ENCODE measurements around the gene RXFP4. TPM values are rescaled to one million over a fixed set of nuclear protein-coding genes. Genes with fewer than 3 reads are reported as not detected.

Gene RXFP4
- total RNA-seq, 1 experiment from 2014 or later: not detected

DNA sequence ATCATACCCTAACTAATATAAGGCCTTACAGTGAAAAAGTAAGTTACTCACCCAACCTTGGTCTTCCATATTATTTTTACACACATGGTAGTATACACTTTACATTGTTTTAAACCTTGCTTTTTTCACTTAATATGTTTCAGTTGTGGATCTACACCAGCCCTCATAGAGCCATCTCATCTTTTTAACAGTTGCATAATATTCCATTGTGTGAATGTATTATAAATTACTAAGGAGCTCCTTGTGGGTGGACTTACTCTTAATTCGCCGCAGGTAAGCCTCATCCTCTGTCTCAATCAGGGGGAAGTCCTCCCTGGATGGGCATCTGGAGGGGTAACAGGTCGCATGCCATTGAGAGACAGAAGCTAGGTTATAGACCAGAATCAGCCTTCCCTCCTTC is 13.2 kb downstream of the RXFP4 start:
- no peak overlapping the region for H3K27ac Mint-ChIP-seq

GRCh38 chr1:155957411-155957915 is 16.0 kb downstream of the RXFP4 start:
- POLR2A ChIA-PET: no interaction called here
- H3K4me3 Mint-ChIP-seq: no peak overlapping the region
- no peak for ATAC-seq
- CTCF ChIA-PET: interaction anchor here (1.1 to 1.5 kb wide), 2 partner anchors 32 kb away, joined by 5 read pairs; no protein-coding TSS in a partner anchor
- no peak for DNase-seq (ENCODE audit: low spot score)
- no peak overlapping the region for H3K27ac Mint-ChIP-seq
- TF ChIP-seq PRDM15 (CRISPR knock-in tag; IDR thresholded peaks at IDR 0.05) (peak; percentile 72), KAT7 (CRISPR knock-in tag; IDR thresholded peaks at IDR 0.05; ENCODE audit: borderline replicate concordance) (no peak)
- no peaks in the 10 kb centered on the region for H3K27me3 Mint-ChIP-seq (ENCODE audit: low read depth)
- H3K4me1 Mint-ChIP-seq: no peaks in the 10 kb centered on the region
- H3K9me3 Mint-ChIP-seq: no peaks in the 10 kb centered on the region
- peaks cover 64% of the 10 kb centered on the region for H3K36me3 Mint-ChIP-seq

More for the DNA sequence above, 13.2 kb downstream of the RXFP4 start:
- Mint-ChIP-seq H3K4me3 (no peak overlapping the region), H3K4me1 (no peaks in the 10 kb centered on the region), H3K36me3 (peaks cover 63% of the 10 kb centered on the region), H3K27me3 (ENCODE audit: low read depth) (no peaks in the 10 kb centered on the region), H3K9me3 (no peaks in the 10 kb centered on the region)
- ChIA-PET POLR2A (interaction anchor here (0.7 kb wide), 1 partner anchor 14 kb away, joined by 3 read pairs; no protein-coding TSS in a partner anchor), CTCF (interaction anchor here (1.0 to 1.6 kb wide), 3 partner anchors 24 to 112 kb away, joined by 5 to 6 read pairs (median 6); partner anchors contain the start of gene ARHGEF2)
- no peak for TF ChIP-seq PRDM15 (CRISPR knock-in tag; IDR thresholded peaks at IDR 0.05)
- no peak for TF ChIP-seq ZNF138 (CRISPR knock-in tag; conservative IDR thresholded peaks at IDR 0.05)
- TF ChIP-seq ZNF396 (CRISPR knock-in tag; IDR thresholded peaks at IDR 0.05; ENCODE audit: borderline replicate concordance): no peak
- no peak for ATAC-seq
- no peak for DNase-seq (ENCODE audit: low spot score)

- POLR2A ChIA-PET: interaction anchor here (0.6 to 0.7 kb wide), 2 partner anchors 18 to 181 kb away, joined by 4 to 6 read pairs; no protein-coding TSS in a partner anchor
- H3K4me3 Mint-ChIP-seq: no peak overlapping the region
- no peaks in the 10 kb centered on the region for H3K4me1 Mint-ChIP-seq
- CTCF ChIA-PET: interaction anchor here (1.0 kb wide), 1 partner anchor 18 kb away, joined by 3 read pairs; the partner anchor contains the start of gene ARHGEF2
- H3K27ac Mint-ChIP-seq: peak overlapping the region; percentile 23; the same call in 1 of the 2 replicates
- no peaks in the 10 kb centered on the region for H3K27me3 Mint-ChIP-seq (ENCODE audit: low read depth)
- no peaks in the 10 kb centered on the region for H3K9me3 Mint-ChIP-seq
- ATAC-seq (no peak), DNase-seq (ENCODE audit: low spot score) (no peak)
- H3K36me3 Mint-ChIP-seq: peaks cover 63% of the 10 kb centered on the region
- no peak for TF ChIP-seq ATF6 (CRISPR knock-in tag; IDR thresholded peaks at IDR 0.05)
- no peak for TF ChIP-seq NFE2L1 (CRISPR knock-in tag; IDR thresholded peaks at IDR 0.05)
- no peak for TF ChIP-seq USF2 (CRISPR knock-in tag; IDR thresholded peaks at IDR 0.05)
- no peak for TF ChIP-seq PRRX2 (CRISPR knock-in tag; IDR thresholded peaks at IDR 0.05)
- TF ChIP-seq MAX (CRISPR knock-in tag; IDR thresholded peaks at IDR 0.05): no peak
- no peak for TF ChIP-seq KAT7 (CRISPR knock-in tag; IDR thresholded peaks at IDR 0.05; ENCODE audit: borderline replicate concordance)
- TF ChIP-seq, protein P1, sequence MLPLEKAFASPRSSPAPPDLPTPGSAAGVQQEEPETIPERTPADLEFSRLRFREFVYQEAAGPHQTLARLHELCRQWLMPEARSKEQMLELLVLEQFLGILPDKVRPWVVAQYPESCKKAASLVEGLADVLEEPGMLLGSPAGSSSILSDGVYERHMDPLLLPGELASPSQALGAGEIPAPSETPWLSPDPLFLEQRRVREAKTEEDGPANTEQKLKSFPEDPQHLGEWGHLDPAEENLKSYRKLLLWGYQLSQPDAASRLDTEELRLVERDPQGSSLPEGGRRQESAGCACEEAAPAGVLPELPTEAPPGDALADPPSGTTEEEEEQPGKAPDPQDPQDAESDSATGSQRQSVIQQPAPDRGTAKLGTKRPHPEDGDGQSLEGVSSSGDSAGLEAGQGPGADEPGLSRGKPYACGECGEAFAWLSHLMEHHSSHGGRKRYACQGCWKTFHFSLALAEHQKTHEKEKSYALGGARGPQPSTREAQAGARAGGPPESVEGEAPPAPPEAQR (CRISPR knock-in tag; IDR thresholded peaks at IDR 0.05): no peak
- TF ChIP-seq AFF4 (CRISPR knock-in tag; IDR thresholded peaks at IDR 0.05; ENCODE audit: borderline replicate concordance): no peak
These were observed 18.8 kb downstream of the RXFP4 start for GRCh38 chr1:155960081-155960745.

Measured in WTC11 (cell line).